Measurements from ENCODE around the gene HES5.
A peak's percentile ranks its signal among the peaks of the same experiment; 100 is the strongest.

HES5 gene

GRCh38 chr1:2548068-2548589 is 18.1 kb upstream of the HES5 start:
- in situ Hi-C loops (cut with MboI; ENCODE audit: low pct_unique_long_range_greater_than_20kb, low sequenced_read_pairs, unreplicated experiment) = loop anchor here (10.0 to 25.0 kb wide), 2 partner anchors 133 to 361 kb away; partner anchors contain the start of genes FAAP20 and PEX10
- peak; percentile 96 for TF ChIP-seq CTCF (IDR thresholded peaks at IDR 0.05; ENCODE audit: extremely low read depth, insufficient read depth, missing control alignments)
- peak; percentile 84 for DNase-seq (ENCODE audit: low spot score)

GRCh38 chr1:2547210-2548067 is 17.4 kb upstream of the HES5 start:
- DNase-seq (ENCODE audit: low spot score) = peak; percentile 81
- in situ Hi-C loops (cut with MboI; ENCODE audit: low pct_unique_long_range_greater_than_20kb, low sequenced_read_pairs, unreplicated experiment) = loop anchor here (10.0 to 25.0 kb wide), 2 partner anchors 133 to 360 kb away; partner anchors contain the start of genes FAAP20 and PEX10
- no peak for TF ChIP-seq CTCF (IDR thresholded peaks at IDR 0.05; ENCODE audit: extremely low read depth, insufficient read depth, missing control alignments)

- in situ Hi-C loops (cut with MboI; ENCODE audit: low pct_unique_long_range_greater_than_20kb, low sequenced_read_pairs, unreplicated experiment) = loop anchor here (10.0 to 25.0 kb wide), 2 partner anchors 132 to 359 kb away; partner anchors contain the start of genes FAAP20 and PEX10
- TF ChIP-seq CTCF (IDR thresholded peaks at IDR 0.05; ENCODE audit: extremely low read depth, insufficient read depth, missing control alignments) = no peak
- DNase-seq (ENCODE audit: low spot score) = peak; percentile 95
Observed at GRCh38 chr1:2546515-2547209, 16.6 kb upstream of the HES5 start.

GRCh38 chr1:2545754-2546514 is 15.9 kb upstream of the HES5 start:
- peak; percentile 98 for DNase-seq (ENCODE audit: low spot score)
- TF ChIP-seq CTCF (IDR thresholded peaks at IDR 0.05; ENCODE audit: extremely low read depth, insufficient read depth, missing control alignments) = no peak
- in situ Hi-C loops (cut with MboI; ENCODE audit: low pct_unique_long_range_greater_than_20kb, low sequenced_read_pairs, unreplicated experiment) = loop anchor here (10.0 to 25.0 kb wide), 2 partner anchors 131 to 359 kb away; partner anchors contain the start of genes FAAP20 and PEX10

GRCh38 chr1:2544875-2545640 is 15.0 kb upstream of the HES5 start:
- no peak for DNase-seq (ENCODE audit: low spot score)
- TF ChIP-seq CTCF (IDR thresholded peaks at IDR 0.05; ENCODE audit: extremely low read depth, insufficient read depth, missing control alignments) = no peak
- in situ Hi-C loops (cut with MboI; ENCODE audit: low pct_unique_long_range_greater_than_20kb, low sequenced_read_pairs, unreplicated experiment) = loop anchor here (10.0 to 25.0 kb wide), 2 partner anchors 130 to 358 kb away; partner anchors contain the start of genes FAAP20 and PEX10

Measured in GM13977 (cell line).